Stimulated activated CD4-positive, alpha-beta T cell treated with anti-CD3 and anti-CD28 coated beads, TNF-alpha, amount 100 ng/mL, for 4 hours (primary cell): Measurements from ENCODE around the gene BRSK1.
A peak's percentile ranks its signal among the peaks of the same experiment; 100 is the strongest.

Source experiments
- DNase-seq, 3 experiments: peaks; one replicate each; pipeline ENCODE4 v3.0.0-alpha.2; 2020; ENCODE audit warnings: low read depth in 3 of 3

BRSK1 gene

GRCh38 chr19:55253842-55254624 lies 29.8 kb upstream of the BRSK1 start:
- peak in 2 of 3 experiments; percentile 32 to 37 for DNase-seq

DNA sequence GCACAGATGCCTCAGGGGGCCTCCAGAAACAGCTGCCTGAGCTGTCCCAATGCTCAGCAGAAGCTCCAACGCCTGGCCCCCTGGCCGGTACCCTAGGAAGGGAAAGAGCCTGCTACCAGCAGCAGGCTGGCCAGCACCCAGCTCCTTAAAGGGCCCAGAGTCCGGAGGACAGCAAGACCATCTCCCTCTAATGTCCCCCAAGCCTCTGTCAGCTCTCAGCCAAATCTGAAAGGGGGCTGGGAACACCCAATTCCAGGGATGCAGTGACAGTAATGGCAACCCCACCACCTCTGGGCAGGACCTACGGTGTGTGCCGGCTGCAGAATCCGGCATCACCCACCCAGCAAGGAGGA lies 29.2 kb upstream of the BRSK1 start:
- DNase-seq, result no peak

- DNase-seq, result peak in 2 of 3 experiments; percentile 21 to 33
Measured at GRCh38 chr19:55255618-55256423, 28.0 kb upstream of the BRSK1 start.

- no peak for DNase-seq
Measured at GRCh38 chr19:55256562-55257460, 27.0 kb upstream of the BRSK1 start.

DNA sequence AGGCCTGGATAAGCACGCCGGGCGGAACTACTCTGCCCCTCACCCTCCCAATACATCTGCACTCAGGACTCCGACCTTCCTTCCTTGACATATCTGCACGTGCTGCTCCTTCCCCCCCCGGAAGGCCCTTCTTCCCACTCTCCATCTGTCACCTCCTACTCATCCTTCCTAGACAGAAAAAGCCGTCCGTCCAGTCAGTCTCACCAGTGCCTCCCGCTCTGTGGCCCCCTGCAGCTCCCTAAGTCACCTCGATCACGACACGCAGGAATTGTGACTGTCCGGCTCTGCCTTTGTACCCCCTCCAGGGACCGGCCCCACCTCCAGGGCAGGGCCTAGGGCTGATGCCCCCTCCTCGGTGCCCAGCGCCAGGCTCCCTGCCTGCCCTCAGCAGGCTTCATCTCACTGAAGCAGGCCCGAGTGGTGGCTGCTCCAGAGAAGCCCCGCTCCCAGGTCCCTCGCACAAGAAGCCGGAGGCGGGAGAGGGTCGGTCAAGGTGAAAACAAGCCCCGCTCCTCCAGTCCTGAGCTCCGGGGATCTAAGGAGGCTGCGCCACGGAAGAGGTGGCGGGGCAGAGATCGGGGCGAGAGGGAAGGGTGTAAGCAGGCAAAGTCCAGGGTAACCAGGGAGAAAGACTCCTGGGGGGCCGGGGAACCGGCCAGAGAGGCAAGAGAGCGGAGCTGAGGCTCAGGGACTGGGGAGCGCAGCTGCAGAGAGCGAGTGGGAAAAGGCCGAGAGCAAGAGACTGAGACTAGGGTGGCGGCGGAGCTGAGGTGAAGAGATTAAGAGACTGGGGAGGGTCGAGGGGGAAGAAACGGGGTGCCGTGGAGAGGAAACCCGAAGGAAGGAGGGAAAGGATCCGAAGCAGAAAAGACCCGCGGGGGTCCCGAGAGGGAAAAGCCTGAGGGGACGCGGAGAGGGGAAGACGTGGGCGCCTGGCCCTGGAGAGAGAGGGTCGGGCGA lies 26.1 kb upstream of the BRSK1 start:
- DNase-seq, result no peak

DNA sequence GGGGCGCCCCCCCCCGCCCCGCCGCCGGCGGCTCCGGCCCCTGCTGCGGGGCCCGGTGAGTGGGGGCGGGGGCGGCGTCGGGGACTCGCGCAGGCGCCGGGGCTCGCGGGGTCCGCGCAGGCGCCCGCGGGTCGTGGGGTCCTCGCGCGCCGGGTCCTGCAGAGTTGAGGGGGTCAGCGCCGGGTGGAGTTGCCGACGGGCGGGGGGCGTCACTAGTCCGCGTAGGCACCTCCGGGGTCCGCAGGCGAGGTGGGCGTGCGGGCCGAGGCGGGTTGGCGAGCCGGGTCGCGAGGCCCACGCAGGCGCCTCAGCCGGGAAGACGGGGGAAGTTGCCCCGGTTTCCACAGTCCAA lies 25.3 kb upstream of the BRSK1 start:
- DNase-seq, result peak in 1 of 3 experiments; percentile 47

DNA sequence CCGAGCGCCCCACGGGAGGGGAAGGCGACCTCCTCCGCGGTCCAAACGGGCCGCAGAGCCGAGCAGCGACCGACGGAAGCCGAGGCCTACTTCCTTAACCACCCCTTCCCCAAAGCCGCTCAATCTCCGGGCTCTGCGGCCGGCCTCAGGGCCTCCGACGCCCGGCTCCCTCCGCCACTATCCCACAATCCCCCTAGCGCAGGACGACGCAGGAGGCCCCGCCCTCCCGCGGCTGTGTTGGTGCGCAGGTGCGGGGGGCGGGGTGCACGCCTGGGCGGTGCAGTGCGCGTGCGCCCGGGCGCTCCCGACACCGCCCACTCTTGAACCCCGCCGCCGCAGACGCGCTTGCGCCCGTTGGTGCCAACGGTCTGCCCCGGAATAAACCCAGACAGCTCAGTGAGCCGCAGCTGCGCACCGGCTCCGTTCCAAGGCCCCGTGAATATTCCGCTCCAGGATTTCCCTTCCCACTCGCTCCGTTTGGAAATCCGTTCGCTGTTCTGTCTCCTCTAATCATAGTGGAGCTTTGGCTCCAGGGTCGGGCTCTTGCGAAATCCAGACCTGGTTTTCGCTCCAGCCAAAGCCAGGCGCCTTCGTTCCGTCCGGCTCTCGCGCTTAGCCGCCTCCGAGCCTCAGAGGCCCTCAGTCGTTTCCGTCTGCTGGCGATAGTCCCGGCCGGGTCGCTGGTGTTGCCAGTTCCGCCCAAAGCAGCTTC lies 24.8 kb upstream of the BRSK1 start, which contains the start of gene PPP6R1:
Gene PPP6R1 (minus strand): TSS at position 190 of the 712 bp plus-strand sequence. CDS start 11,914 bp downstream, outside the sequence.
- peak; percentile 85 to 88 (median 87) for DNase-seq

DNA sequence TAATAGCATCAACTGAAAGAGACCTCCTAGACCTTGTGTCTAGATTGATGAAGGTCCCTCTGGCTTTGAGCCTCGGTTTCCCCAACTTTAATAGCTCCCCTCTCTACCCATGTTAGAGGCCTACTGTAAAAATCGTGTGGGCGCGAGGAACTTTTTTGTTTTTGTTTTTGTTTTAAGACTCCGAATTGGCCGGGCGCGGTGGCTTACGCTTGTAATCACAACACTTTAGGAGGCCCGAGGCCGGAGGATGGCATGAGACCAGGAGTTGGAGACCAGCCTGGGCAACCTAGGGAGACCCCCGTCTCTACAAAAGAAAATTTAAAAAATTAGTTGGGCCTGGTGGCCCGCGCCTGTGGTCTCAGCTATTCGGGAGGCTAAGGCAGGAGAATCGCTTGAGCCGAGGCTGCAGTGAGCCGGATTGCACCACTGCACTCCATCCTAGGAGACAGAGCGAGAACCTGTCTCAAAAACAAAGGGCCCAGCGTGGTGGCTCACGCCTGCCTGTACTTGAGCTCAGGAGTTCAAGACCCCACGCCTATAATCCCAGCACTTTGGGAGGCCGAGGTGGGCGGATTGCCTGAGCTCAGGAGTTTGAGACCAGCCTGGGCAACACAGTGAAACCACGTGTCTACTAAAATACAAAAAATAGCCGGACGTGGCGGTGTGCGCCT lies 24.1 kb upstream of the BRSK1 start:
- DNase-seq, result no peak

DNA sequence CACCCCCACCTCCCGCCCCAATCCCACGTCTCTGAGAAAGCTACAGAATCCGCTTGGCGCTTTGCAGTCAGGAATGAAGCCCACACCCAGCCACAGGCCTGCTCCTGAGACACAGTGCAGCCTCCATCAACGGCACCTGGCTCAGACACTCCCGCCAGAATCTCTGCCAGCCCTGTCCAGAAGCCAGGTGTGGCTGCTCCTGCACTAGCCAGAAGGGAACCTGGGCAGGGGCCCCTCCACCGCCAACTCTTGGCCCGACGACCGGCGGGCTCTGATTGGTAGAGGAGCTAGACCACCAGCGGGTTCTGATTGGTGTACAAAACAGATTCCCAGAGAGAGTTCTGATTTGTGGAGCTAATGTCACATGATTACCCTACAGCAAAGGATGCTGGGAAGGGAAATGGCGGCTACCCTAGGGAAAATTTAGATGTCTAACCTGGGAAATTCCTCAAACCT lies 22.1 kb upstream of the BRSK1 start:
- DNase-seq, result no peak

DNA sequence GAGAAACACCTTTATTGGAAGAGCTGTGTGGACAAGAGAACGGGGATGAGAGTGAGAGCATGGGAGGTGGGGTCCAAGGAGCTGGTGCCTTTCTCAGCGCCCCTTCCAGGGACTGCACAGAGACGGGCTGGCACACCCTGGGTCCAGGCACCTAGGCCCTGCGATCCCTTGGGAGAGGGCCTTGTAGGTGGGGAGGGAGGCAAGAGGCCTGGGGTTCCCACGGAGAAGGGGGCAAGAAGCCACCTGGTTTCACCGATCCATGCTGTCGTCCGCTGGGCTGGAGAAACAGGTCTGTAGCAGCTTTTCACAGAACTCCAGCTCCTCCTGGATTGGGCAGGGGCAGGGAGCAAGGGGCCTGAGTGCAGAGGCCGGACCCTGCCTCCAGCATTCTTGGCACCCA lies 21.4 kb upstream of the BRSK1 start:
- no peak for DNase-seq

DNA sequence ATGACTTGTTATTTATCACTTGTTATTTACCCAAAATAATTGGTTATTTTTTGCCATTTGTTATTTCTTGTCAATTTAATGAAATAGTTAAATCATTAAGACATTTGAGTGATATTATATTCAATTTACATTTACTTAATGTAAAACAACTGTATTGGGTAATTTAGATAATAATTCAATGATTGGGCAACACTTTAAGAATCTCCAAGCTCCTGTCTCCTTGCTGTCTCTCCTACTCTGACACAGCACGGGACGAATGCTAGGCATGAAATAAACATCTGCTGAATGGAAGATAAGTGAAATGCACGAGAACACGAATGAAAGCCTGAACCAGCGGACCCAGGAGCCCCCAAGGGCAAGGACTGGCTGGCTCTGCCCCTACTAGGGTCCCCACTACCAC lies 19.3 kb upstream of the BRSK1 start:
- DNase-seq, result no peak

DNA sequence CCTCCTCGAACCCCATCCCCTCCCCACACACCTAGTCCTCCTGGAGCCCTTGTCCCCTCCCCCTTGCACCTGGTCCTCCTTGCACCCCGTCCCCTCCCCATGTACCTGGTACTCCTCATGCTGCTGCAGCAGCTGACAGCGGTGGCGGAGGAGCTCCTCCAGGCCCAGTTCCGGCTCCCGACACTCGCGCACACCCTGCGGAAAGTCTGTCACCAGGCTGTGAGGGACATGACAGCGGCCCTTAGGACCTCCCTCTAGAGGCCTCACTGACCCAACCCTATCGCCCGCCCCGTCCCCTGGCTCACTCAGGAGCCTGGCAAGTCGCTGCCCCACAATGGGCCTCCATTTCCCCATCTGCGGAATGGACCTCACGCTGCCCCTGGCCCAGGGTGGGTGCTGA lies 18.6 kb upstream of the BRSK1 start:
- DNase-seq, result no peak

DNA sequence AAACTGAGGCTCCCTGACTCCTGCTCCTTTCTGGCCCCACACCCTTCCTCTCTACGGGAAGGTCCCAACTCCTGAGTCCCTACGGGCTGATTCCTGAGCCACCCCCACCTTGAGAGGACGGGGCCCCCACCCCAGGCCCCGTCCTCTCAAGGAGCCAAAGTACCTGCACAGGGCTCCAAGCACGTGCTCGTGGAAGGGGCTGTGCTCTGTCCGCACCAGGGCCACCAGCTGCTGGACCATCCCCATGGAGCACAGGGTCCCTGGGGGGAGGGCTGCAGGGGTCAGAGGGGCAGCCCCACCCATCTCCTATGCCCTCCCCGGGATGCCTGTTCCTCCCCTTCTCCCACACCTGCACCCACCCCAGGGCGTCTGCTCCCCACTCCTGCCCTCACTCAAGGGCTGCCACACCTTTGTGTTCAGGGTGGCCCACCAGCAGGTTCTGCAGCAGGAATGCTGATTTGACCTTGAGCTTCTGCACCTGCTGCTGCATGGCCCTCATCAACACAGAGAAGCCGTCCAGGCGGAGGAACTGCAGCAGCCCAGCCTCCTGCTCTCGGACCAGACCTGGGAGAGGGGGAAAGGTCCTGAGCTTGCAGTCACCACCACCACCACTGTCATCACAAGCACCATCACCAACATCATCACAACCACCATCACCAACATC lies 17.9 kb upstream of the BRSK1 start:
- no peak for DNase-seq

DNA sequence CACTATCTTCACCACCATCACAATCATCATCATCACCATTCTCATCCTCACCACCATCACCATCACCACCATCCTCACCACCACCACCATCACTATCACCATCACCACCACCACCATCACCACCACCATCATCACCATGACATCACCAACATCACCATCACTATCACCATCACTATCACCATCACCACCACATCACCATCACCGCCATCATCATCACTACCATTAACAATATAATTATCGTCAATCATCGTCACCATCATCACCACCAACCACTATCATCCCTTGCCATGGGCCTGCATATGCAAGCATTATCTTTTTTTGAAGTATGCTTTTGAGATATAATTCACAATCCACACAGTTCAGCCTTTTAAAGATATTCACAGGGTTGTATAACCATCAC lies 17.4 kb upstream of the BRSK1 start:
- no peak for DNase-seq

GRCh38 chr19:55266840-55267239 lies 17.0 kb upstream of the BRSK1 start:
- no peak for DNase-seq

- DNase-seq, result no peak
Measured at GRCh38 chr19:55269299-55269698, 14.5 kb upstream of the BRSK1 start.

- no peak for DNase-seq
Measured at GRCh38 chr19:55270172-55270942, 13.4 kb upstream of the BRSK1 start.

DNA sequence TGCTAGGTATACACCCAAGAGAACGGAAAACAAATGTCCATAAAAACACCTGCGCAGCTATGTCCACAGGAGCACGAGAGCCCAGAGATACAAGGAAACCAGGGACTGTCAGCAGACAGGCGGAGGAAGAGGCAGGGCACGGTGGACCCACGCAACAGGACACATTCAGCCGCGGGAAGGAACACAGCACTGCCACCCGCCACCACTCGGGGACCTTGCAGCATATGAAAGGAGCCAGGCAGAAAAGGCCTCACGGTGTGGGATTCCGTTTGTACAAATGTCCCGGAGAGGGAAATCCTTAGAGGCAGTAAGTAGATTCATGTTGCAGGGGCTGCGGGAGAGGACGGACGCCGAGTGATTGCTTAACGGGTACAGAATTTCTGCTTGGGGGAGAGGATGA lies 11.7 kb upstream of the BRSK1 start:
- no peak for DNase-seq
